Embryonic facial prominence (tissue), 1 donor: ENCODE results near the gene TMEM255A.

Experiments
- DNase-seq: peaks from one replicate; pipeline ENCODE4 v3.0.0-alpha.2; 2016; ENCODE audit errors: extremely low spot score

TMEM255A gene

GRCh38 chrX:120269373-120270035 is 41.8 kb downstream of the TMEM255A start:
- no peak for DNase-seq

GRCh38 chrX:120264341-120264740 is 46.9 kb downstream of the TMEM255A start:
- DNase-seq = no peak

DNA sequence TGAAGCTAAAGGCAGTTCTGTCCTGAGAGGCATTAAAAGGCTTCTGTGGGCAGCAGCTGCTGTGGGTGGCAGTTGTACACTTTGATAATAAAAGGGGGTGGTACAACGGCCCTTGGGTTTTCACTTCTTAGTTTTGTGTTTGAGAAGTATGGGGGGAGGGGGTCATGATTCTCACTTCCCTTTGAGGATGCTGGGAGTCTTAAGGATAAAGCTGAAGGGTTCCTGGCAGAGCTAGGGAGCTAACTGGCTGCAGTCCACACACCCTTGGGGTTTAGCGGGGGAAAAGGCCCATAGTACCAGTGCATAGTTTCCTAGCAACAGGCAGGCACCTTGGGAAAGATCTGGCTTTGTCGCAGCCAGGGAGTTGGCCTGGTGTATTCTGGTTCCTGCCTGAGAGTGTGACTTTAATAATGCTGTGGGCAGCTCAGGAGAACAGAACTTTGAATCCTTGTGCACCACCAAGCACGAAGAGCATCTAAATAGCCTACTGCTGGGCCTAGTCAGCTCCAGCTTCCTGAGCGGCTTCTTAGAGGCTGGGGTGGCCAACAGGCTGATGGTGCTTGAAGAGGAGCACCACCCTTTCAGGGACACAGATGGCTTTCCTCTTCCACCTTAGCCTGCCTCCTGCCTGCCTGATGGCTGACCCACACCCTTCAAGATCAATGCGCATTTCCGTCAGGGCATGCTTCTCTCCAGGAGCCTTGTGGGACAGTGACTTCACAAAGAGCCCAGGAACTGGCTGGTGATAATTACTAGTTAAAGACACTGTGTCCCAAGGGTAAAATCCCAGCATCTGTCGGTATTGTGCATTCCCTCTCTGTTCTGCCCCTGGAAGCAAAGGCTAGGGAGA is 48.2 kb downstream of the TMEM255A start:
- DNase-seq = no peak

DNA sequence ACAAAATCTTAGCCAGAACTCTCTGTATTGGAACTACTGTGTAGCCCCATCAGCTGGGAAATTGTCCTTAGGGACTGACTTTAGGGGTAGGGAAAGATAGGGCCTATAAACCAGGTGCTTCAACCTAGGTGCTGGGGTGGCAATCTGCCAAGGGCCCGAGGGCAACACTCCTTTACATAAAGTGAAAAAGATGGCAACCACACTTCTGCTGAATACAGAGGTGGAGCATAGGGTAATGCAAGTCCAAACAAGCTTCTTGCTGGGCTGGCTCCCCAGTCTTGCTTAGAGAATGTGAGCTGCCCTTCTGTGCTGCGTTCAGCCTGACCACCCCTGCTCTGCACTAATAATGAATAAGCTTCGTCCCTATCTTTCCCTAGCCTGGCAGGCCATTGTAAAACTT is 50.9 kb downstream of the TMEM255A start:
- DNase-seq = no peak

- DNase-seq = no peak
These were observed 57.5 kb downstream of the TMEM255A start for GRCh38 chrX:120253784-120254183.

- no peak for DNase-seq
These were observed 59.7 kb downstream of the TMEM255A start for GRCh38 chrX:120251471-120252011.

DNA sequence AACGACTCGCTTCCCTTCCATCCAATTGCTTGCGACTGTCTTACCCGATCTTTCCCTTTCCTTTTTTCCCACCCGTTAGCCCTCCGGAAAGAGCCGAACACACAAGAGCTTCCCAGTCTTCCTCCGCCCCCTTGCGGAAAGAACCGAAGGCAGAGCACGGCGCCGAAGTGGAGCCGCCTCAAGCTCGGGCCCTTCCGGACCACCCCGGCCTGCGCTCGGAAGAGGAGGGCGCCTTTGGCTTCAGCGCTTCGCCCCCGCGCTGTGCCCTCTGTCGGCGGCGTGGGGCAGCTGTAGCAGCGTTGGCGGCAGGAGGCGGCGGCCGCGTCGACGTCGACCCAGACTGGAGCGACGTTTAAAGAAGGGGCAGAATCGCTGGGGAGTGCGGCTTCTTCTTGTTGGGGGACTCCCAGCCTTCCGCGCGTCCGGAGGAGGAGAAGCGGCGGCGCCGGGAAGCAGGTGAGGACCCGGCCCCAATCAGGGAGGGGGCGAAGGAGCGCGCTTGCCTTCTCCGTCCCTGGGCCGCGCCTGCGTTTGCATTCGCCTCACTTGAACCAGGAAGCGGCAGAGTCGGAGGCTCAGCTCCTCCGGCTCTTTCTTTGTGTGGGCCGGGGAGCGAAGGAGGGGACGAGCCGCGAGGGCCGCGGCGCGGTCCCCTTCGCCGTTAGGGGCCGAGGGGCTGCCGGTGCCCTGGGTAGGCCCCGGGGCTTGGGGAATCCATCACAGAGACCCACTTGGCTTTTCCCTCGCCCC is 60.6 kb downstream of the TMEM255A start, which contains the start of gene ZBTB33:
Gene ZBTB33 (plus strand): TSS at position 291 of the 750 bp plus-strand sequence. CDS start 2,604 bp downstream, outside the sequence.
- peak; percentile 83 for DNase-seq

- DNase-seq = peak; percentile 14
These were observed 66.3 kb downstream of the TMEM255A start for GRCh38 chrX:120244735-120245498.

DNA sequence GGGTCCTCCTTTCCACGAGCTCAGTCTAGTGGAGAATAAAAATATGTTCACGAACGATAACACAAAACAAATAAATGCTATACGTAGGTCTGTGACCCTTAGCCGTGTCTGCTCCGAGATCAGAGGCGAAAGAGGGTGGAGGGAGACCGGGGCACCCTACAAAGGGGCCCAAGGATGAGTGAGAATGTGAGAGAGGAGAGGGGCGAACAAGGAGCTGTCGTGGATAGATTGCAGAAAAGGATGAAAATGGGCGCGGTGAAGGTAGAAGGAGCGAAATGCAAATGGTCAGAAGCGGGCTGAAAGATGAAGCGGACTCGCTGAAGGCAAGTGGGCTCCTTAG is 66.9 kb downstream of the TMEM255A start:
- DNase-seq = no peak

GRCh38 chrX:120242813-120243212 is 68.4 kb downstream of the TMEM255A start:
- no peak for DNase-seq

GRCh38 chrX:120238933-120239332 is 72.3 kb downstream of the TMEM255A start:
- DNase-seq = no peak

- DNase-seq = no peak
These were observed 74.4 kb downstream of the TMEM255A start for GRCh38 chrX:120236687-120237479.

DNA sequence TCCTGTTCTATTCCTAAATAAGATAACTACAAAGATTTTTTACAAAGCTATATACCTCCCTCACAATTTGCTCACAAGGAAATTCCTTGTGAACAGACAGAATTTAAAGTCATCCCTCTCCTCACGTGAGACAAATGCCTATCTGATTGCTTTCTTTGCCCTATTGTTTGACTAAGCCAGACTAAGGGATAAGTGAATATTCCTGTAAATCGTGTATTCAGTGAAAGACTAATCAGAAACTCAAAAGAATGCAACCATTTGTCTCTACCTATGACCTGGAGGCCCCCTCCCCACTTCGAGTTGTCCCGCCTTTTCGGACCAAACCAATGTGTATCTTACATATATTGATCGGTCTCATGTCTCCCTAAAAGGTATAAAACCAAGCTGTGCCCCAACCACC is 76.0 kb downstream of the TMEM255A start:
- DNase-seq = no peak

GRCh38 chrX:120228187-120228908 is 82.9 kb downstream of the TMEM255A start:
- no peak for DNase-seq

DNA sequence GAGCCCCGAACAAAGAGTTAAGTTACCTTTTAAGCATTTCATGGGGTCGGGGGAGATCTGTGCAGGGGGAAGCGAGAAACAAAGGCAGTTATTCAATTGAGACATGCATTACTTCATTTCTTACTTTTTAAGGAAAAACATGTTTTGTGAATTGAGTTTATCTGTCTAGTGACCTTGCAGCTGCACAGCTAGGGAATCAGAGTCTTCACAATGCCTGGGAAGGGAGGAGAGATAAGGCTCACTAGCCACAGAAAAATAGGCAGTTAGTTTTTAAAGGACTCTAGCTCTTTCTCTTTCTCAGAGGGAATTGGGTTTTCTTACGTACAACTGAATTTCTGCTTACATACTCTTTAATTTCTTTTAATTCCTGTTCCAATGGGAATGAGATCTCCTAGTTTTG is 86.9 kb downstream of the TMEM255A start:
- no peak for DNase-seq

DNA sequence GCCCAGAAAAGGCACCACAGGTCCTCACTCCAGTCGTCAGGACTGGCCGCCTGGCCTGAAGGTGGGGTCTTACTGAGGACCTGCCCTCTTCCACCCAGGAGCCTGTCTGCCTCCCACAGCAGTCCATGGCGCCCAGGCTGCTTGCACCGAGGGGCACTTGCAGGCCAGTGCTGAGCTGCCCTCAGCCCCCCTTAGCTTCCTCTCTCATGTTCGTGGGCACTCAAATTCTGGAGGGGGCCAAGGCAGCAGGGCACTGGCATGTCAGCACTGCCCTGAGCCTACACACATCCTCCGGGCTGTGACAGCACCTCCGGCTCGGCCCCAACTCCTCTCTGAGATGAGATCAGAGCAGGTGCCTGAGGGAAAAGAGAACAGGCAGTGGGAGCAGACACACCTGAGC is 87.9 kb downstream of the TMEM255A start:
- no peak for DNase-seq

DNA sequence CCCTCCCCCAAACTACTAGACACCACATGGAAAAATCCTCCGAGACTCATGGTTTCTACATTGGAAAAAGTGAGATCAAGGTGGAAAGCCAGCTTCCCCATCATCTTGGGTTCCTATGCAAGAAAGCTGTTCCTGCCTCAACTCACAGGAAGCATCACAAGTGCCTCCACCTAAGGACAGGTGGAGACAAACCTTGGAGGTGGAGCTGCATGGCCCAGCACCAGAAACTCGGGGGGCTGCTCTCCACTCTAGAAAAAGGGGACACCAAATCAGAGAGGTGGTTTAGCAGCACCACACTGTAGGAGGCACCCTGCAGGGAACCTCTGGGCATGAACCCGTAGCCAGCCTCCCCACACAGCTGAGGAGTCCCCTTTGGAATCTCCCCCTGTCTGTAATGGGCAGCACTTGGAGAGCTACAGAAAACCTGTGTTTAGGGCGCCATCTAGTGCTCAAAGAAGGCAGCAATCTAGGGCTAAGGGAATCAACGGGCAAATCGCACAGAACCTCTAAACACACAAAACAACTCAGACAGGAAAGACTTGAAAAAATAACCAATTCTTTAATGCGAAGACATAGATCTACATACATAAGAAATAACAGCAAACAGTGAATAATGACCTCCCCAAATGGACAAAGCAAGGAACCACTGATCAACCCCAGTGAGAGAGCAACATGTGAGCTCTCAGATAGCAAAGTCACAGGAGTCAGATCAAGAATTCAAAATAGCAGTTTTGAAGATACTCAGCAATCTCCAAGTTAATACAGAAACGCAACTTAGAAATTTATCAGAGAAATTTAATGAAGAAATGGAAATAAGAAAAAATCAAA is 97.6 kb downstream of the TMEM255A start:
- peak; percentile 5 for DNase-seq
